H1 (cell line): ENCODE data around the gene OR2T5.
"Not testable (repeated sequence)": the region's sequence is repeated elsewhere in the genome, so short reads cannot be mapped to it uniquely, and the experiment has no call there.

ENCODE experiments used
- CEBPB ChIP-seq: IDR thresholded peaks from 2 replicates; pipeline ENCODE4 v1.6.1; 2012; ENCODE audit warnings: low read depth, low read length
- CHD2 ChIP-seq: IDR thresholded peaks from 2 replicates; pipeline ENCODE4 v1.6.1; 2012; ENCODE audit warnings: low read length, improper control_type of control experiment
- CREB1 ChIP-seq: IDR thresholded peaks from 2 replicates; pipeline ENCODE4 v1.6.1; 2012; ENCODE audit warnings: inconsistent platforms
- CTCF ChIP-seq, 3 experiments: IDR thresholded peaks; 1 replicate in 2 of 3; 2 replicates in 1 of 3; pipeline versions ENCODE4 v1.5.1 to v1.6.1; 2011; ENCODE audit warnings: low read length in 3 of 3, mild to moderate bottlenecking in 3 of 3, inconsistent platforms in 2 of 3, low read depth in 1 of 3, moderate library complexity in 1 of 3; ENCODE audit not compliant: insufficient read depth in 1 of 3; ENCODE audit errors: control extremely low read depth in 1 of 3
- EZH2 ChIP-seq: fragments of 200-600 bp; sonication (generic); IDR thresholded peaks from 2 replicates; pipeline ENCODE4 v1.7.1; 2012; ENCODE audit warnings: low read depth, mild to moderate bottlenecking, moderate library complexity, low read length, inconsistent platforms; ENCODE audit not compliant: severe bottlenecking
- JUND ChIP-seq: IDR thresholded peaks from 2 replicates; pipeline ENCODE4 v1.6.1; 2011; ENCODE audit warnings: mild to moderate bottlenecking, improper control_type of control experiment, low read length
- PHF8 ChIP-seq: fragments of 200-600 bp; sonication (generic); conservative IDR thresholded peaks from 2 replicates; pipeline ENCODE4 v1.7.1; 2012; ENCODE audit warnings: low read depth, mild to moderate bottlenecking, inconsistent platforms, low read length, moderate library complexity
- TCF12 ChIP-seq: IDR thresholded peaks from 2 replicates; pipeline ENCODE4 v1.6.1; 2011; ENCODE audit warnings: low read depth, mild to moderate bottlenecking, low read length

GRCh38 chr1:248456635-248457034 is 31.8 kb upstream of the OR2T5 start:
- not testable (repeated sequence) for TF ChIP-seq CTCF (IDR thresholded peaks at IDR 0.05; ENCODE audit: control extremely low read depth in 1 of 3, insufficient read depth in 1 of 3, low read depth in 1 of 3, low read length in 3 of 3); EZH2; TCF12; CEBPB; CHD2; PHF8; JUND; CREB1
